HT-29 (cell line): ENCODE measurements around the gene SEMA4D. TPM values are rescaled to one million over a fixed set of nuclear protein-coding genes. Genes with fewer than 3 reads are reported as not detected.
A peak's percentile ranks its signal among the peaks of the same experiment; 100 is the strongest.

Experiments used
- DNase-seq: peaks from one replicate; pipeline ENCODE4 v3.0.0-alpha.2; 2015; ENCODE audit warnings: low spot score
- small RNA-seq: library from RNA; depleted of rRNA; stranded (forward); fragments of <200 nt; gene quantifications from one replicate; pipeline ENCODE3, GENCODE V24; 2014
- total RNA-seq: library from RNA; depleted of rRNA; stranded (reverse); fragments of >200 nt; shearing (Covaris generic); gene quantifications from 2 replicates; pipeline ENCODE4 v1.2.3, GENCODE V29; 2014; rRNA removed

Gene SEMA4D
- total RNA-seq, 1 experiment from 2014 or later = 18.5 TPM

- no peak for DNase-seq
These were observed 178.7 kb downstream of the SEMA4D start for GRCh38 chr9:89319015-89319905.

- DNase-seq = peak; percentile 96
These were observed 179.5 kb downstream of the SEMA4D start, which contains the start of gene SECISBP2 for GRCh38 chr9:89318123-89319014. Gene SECISBP2, plus strand, starts transcription at chr9:89318500. Its CDS starts 77 bp downstream, at chr9:89318577.

- DNase-seq = peak; percentile 38
These were observed 180.6 kb downstream of the SEMA4D start for GRCh38 chr9:89317282-89317681.

GRCh38 chr9:89315482-89315881, 182.4 kb downstream of the SEMA4D start:
- no peak for DNase-seq

- DNase-seq = no peak
These were observed 183.0 kb downstream of the SEMA4D start for GRCh38 chr9:89314955-89315354.

- peak; percentile 22 for DNase-seq
These were observed 184.1 kb downstream of the SEMA4D start for GRCh38 chr9:89313842-89314241.

GRCh38 chr9:89312222-89312571, 185.7 kb downstream of the SEMA4D start:
- peak; percentile 39 for DNase-seq

- DNase-seq = peak; percentile 43
These were observed 186.3 kb downstream of the SEMA4D start for GRCh38 chr9:89311346-89312221.

Small RNA genes lying within 50 kb of the gene (small RNA-seq; reads per million reads assigned to genes)
- not detected for gene MIR3153

Other genes starting within 250 kb of the SEMA4D start
- 139 and 145 TPM in 2 replicates for gene CKS2, start 186.9 kb downstream of the SEMA4D start, total RNA-seq
- 26.8 and 29.2 TPM in 2 replicates for gene SECISBP2, start 179.6 kb downstream of the SEMA4D start, total RNA-seq
- gene GADD45G, start 106.9 kb upstream of the SEMA4D start, total RNA-seq = 1.3 and 5.2 TPM in 2 replicates